ENCODE results near the gene PINLYP.
A peak's percentile ranks its signal among the peaks of the same experiment; 100 is the strongest.
"Not testable (repeated sequence)": the region's sequence is repeated elsewhere in the genome, so short reads cannot be mapped to it uniquely, and the experiment has no call there.

The PINLYP gene

GRCh38 chr19:43586346-43586745 lies 10.7 kb downstream of the PINLYP start:
- no peak for DNase-seq

GRCh38 chr19:43587029-43587428 lies 11.4 kb downstream of the PINLYP start:
- DNase-seq: not testable (repeated sequence)

GRCh38 chr19:43589277-43589676 lies 13.7 kb downstream of the PINLYP start:
- no peak for DNase-seq

GRCh38 chr19:43589678-43590077 lies 14.1 kb downstream of the PINLYP start:
- DNase-seq: no peak

GRCh38 chr19:43591904-43592772 lies 16.5 kb downstream of the PINLYP start:
- DNase-seq: no peak

GRCh38 chr19:43592800-43593350 lies 17.3 kb downstream of the PINLYP start:
- no peak for DNase-seq

GRCh38 chr19:43594081-43594697 lies 18.6 kb downstream of the PINLYP start:
- no peak for DNase-seq

- peak; percentile 71 for DNase-seq
Measured at GRCh38 chr19:43594710-43595604, 19.4 kb downstream of the PINLYP start.

- DNase-seq: peak; percentile 18
Measured at GRCh38 chr19:43595605-43595998, 20.0 kb downstream of the PINLYP start.

GRCh38 chr19:43595999-43596841 lies 20.6 kb downstream of the PINLYP start, which contains the start of the genes IRGQ and ZNF576:
IRGQ (minus strand) TSS chr19:43596134; CDS start chr19:43595338, 796 bp downstream.
ZNF576 (plus strand) TSS chr19:43596595; CDS start chr19:43597109, 514 bp downstream.
- DNase-seq: peak; percentile 100

- DNase-seq: no peak
Measured at GRCh38 chr19:43596842-43597461, 21.4 kb downstream of the PINLYP start.

- DNase-seq: no peak
Measured at GRCh38 chr19:43597876-43598275, 22.3 kb downstream of the PINLYP start.

- DNase-seq: no peak
Measured at GRCh38 chr19:43598445-43599240, 23.0 kb downstream of the PINLYP start.

- no peak for DNase-seq
Measured at GRCh38 chr19:43599635-43600295, 24.2 kb downstream of the PINLYP start.

- not testable (repeated sequence) for DNase-seq
Measured at GRCh38 chr19:43600326-43600725, 24.7 kb downstream of the PINLYP start.

- DNase-seq: no peak
Measured at GRCh38 chr19:43605875-43606568, 30.4 kb downstream of the PINLYP start.

GRCh38 chr19:43606569-43607229 lies 31.1 kb downstream of the PINLYP start:
- DNase-seq: no peak
